ENCODE results near the gene CRELD2.
"Not testable (repeated sequence)": the region's sequence is repeated elsewhere in the genome, so short reads cannot be mapped to it uniquely, and the experiment has no call there.

The CRELD2 gene

GRCh38 chr22:49933236-49934159 is 15.1 kb downstream of the CRELD2 start:
- DNase-seq: no peak

- DNase-seq: no peak
Measured at GRCh38 chr22:49934160-49934890, 15.9 kb downstream of the CRELD2 start.

GRCh38 chr22:49934891-49935557 is 16.6 kb downstream of the CRELD2 start:
- peak; percentile 37 for DNase-seq

DNA sequence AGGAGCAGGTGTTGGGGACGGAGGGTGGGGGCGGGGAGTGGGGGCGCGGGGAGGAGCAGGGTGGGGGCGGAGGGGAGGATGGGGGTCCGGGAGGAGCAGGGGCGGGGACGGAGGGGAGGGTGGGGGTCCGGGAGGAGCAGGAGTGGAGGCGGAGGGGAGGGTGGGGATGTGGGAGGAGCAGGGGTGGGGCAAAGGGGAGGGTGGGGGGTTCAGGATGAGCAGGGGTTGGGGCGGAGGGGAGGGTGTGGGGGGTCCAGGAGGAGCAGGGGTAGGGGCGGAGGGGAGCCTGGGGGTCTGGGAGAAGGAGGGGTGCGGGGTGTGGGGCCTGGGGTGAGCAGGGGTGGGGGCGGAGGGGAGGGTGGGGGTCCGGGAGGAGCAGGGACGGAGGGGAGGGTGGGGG is 17.1 kb downstream of the CRELD2 start:
- no peak for DNase-seq

DNA sequence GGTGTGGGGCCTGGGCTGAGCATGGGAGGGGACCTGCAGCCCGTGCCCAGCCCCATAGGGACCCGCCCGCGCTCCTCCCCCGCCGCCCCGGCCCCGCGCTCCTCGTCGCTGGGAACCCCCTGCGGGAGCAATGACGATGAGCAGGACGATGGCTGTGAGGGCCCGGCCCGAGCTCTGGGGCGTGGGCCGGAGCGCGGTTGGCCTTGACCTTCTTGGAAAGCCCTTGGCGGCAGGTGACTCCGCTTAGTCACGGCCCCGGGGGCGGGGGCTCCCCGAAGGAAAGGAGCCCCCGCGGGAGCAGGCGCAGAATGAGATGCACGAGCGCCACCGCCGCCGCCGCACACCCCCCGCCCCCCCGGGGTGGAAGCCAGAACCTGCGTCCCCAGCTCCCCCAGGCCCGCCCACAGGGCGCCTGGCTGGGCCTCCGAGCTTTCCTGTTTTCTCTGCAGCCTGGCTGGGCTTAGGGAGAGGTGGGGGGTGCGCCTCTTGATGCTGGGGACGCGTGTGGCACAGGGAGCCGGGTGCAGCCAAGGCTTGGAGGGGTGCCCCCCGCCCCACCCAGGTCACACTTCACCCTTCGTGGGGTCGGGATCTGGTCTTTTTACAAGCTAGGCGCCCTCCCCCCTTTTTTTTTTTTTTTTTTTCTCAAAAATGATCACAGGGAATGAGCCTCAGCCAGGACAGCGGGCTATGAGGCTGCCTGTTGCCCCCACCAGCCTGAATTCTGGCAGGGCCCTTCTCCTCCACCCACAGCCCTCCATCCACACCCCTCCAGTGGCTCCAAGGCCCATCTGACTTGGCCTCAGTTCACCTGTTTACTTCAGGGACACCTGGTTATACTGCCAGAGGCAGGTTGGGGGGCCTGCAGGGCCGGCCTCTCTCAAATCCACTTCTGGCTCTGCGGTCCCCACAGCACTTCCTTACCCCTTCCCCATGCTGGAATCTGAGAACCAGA is 17.9 kb downstream of the CRELD2 start:
- peak; percentile 72 for DNase-seq

DNA sequence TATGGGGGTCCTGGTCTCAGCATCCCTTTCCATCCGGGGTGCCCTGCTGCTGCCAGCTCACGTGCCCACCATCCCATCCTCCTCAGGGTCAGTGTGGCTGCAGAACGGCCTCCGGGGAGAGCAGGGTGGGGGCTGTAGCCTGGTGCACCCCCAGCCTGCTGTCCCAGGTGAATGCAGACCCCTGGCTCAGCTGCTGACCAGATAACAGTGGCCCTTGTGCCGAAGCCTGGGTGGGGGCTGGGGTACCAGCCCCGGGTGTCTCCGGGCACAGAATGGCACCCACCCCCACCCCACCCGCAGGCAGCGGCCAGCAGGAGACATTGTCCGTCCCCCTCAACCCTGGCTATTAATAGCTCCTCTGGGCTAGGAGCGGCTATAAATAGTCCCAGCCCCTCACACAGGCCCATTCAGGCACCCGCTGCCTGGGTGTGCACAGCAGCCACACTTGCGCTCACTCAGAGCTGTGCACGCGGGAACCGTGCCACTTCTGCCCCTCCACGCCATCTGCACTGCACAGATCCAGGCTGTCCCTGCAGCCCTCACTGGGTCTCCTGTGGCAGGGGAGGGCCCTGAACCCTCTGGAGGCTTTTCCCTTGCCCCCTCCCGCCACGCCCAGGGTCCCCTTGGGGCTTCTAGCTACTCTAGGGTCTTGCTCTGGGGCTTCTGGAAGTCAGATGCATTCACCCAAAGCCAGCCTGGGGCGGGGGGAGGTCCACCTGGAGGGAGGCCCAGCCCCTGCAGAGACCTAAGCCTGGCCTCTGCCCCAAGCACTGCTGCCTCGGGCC is 18.7 kb downstream of the CRELD2 start:
- no peak for DNase-seq

DNA sequence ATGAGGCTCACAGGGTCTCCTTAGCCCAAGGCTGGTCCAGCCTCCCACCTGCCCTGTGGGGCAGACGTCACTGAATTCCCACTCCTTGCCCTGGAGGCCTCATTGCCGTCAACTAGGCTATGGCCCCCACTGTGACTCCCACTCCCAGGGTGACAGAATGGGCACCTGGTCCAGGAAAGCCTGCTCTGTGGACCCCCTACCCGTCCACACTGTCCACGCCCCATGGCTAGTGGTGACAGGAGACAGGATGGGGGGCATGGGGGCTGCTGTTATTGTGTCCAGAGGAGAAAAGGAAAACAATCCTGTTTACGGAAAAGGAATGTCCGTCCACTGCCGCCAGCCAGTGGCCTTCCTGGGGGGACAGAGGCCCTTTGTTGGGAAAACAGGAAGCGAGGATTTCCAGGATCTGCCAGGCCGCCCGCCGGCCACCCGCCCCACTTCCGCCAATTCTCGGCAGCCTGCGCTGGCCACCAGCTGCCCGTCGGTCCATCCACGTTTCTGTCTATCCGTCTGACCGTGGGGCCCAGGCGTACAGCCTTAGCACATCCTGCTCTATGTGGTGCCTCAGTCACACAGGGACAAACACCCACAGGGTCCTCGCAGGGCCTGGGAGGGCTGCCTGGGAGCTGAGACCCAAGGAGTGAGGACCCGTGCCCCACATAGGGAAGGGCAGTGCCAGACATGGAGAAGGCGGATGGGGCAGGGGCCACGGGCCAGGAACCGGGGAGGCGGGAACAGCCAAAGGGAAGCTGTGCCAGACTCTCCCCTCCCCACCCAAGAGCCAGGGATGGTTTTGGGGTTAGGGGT is 19.5 kb downstream of the CRELD2 start:
- DNase-seq: no peak

DNA sequence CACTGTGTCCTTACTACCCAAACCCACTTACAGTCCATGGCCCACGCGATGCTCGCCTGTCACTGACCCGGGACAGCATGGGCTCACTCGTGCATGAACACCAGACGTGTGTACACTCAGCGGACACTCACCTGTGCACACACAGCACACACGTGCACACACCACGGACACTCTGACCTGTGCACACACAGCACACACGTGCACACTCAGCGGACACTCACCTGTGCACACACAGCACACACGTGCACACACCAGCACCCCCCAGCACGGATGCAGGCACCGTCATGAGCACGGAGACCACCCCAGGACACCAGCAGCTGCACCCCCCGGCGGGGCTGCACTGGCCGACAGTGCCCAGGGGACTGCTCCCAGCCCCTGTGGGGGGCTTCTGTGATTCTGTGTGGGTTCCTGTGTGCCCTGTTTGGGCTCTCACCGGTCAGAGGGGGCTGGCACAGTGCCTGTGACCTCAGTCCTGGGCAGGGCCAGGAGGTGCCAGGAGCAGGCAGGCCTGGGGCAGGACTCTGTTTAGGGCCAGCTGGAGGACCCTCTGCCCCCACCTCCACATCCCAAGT is 20.2 kb downstream of the CRELD2 start:
- DNase-seq: no peak

- DNase-seq: no peak
Measured at GRCh38 chr22:49941507-49942316, 23.3 kb downstream of the CRELD2 start.

DNA sequence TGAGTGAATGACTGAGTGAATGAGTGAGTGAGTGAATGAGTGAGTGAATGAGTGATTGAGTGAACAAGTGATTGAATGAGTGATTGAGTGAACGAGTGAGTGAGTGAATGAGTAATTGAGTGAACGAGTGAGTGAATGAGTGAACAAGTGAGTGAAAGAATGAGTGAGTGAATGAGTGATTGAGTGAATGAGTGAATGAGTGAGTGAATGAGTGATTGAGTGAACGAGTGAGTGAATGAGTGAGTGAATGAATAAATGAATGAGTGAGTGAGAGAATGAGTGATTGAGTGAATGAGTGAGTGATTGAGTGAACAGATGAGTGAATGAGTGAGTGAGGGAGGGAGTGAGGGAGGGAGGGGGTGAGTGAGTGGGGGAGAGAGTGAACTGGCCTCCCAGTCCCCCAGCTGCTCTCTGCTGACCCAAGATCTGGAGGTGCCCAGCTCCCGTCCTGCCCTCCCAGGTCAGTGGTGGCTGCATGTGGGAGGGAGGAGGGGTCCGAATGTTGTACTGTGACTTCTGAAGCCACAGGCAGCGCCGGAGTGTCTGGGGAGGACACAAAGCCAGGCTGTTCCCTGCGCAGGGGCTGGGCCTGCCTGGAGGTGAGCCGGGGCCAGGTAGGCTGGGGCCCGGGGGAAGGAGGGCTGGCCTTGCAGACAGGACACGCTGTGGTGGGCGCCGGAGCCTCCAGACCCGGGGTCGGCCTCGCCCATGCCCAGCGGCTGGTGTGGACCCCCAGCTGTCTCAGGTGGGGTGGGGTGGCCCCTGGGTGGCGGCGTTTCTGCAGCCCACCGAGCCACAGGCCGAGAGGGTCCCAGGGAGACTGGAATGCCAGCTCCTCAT is 24.4 kb downstream of the CRELD2 start:
- DNase-seq: no peak

GRCh38 chr22:49943405-49943765 is 25.0 kb downstream of the CRELD2 start:
- no peak for DNase-seq

- DNase-seq: no peak
Measured at GRCh38 chr22:49943771-49944398, 25.5 kb downstream of the CRELD2 start.

DNA sequence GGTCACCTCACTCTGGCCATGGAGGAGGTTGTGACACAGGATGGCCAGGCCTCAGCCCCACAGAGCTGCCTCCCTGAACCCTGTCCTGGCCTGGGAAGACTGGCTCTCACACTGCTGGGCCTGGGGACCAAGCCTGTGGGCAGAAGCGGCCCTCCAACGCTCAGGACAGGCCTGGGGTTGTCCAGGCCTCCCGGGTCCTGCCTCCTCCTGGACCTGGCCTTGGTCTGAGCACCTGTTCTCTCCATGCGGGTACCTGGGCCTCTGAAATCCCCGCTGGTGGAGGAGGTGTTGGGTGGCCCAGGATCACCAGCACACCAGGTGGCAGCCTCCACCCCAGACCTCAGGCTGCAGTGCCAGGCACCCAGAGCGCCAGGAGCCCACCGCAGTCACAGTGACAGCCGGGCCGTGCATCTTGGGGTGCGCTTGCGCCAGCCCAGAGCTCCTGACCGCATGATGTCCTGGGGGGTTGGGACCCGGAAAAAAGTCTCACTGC is 26.0 kb downstream of the CRELD2 start:
- no peak for DNase-seq

DNA sequence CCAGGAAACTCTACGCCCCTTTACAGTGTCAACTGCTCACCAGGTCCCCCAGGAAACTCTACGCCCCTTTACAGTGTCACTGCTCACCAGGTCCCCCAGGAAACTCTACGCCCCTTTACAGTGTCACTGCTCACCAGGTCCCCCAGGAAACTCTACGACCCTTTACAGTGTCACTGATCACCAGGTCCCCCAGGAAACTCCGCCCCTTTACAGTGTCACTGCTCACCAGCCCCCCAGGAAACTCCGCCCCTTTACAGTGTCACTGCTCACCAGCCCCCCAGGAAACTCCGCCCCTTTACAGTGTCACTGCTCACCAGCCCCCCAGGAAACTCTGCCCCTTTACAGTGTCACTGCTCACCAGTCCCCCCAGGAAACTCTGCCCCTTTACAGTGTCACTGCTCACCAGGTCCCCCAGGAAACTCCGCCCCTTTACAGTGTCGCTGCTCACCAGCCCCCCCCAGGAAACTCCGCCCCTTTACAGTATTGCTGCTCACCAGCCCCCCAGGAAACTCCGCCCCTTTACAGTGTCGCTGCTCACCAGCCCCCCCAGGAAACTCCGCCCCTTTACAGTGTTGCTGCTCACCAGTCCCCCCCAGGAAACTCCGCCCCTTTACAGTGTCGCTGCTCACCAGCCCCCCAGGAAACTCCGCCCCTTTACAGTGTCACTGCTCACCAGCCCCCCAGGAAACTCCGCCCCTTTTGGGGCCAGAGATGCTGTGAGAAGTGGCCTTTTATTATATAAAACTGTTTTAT is 26.8 kb downstream of the CRELD2 start:
- DNase-seq: not testable (repeated sequence)

DNA sequence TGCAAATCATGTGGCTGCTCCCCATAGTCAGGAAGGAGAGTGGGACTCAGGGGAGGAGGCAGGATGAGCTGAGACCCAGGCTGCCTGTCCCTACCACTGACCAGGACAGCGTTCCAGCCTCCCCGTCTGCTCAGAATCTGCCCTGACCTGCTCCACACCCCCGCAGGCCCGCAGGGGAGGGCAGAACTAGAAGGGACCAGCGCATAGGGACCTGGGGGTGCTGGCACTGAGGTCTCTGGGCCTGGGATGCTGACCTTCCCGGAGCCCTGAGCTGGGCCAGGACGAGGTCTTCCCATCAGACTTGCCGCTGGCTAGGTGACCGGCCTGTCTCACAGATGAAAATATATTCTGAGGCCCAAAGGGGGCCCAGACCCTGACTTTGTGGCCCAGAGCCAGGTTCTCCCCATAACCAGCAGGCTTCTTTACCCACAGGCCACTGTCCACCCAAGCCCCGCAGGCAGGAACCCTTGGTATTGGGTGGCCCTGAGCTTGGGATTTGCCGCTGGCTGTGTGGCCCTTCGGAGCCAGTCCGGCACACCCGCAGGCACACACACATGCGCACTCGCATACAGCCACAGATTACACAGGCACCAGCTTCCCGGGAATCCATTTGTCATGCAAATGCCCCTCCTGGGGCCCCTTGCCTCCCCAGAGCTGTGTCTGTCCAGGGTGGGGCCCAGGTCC is 28.3 kb downstream of the CRELD2 start:
- no peak for DNase-seq

DNA sequence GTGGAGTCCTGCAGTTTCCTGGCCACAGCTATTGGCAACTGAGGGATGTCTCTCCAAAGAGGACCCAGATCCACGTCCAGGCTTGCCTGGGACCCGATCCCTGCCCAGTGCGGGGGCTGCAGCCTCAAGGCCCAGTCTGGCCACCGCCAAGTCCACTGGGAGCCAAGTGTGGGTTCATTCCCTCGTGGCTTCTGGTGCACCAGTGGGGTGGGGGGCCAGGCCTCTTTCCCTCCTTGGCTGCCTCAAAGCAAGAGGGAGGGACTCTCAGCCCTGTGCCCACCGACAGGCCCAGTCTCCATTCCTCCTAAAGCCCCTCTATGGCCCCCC is 28.8 kb downstream of the CRELD2 start:
- DNase-seq: no peak

Data from HCEC 1CT (cell line).